SU-DHL-6 (cell line): Measurements from ENCODE around the gene GPR155.

Experiments
- EZH2phosphoT487 ChIP-seq: fragments of 200-600 bp; sonication (generic), shearing (Covaris generic); conservative IDR thresholded peaks from 2 replicates; pipeline ENCODE4 v1.6.1; 2018; ENCODE audit warnings: mild to moderate bottlenecking, antibody characterized with exemption, low read length, moderate library complexity, mixed read lengths
- TF ChIP-seq, protein P1 (sequence below): fragments of 200-600 bp; sonication (generic); IDR thresholded peaks from one replicate; pipeline ENCODE4 v1.5.1; 2017; ENCODE audit warnings: antibody characterized with exemption, mild to moderate bottlenecking, low read length, moderate library complexity; ENCODE audit not compliant: insufficient read depth, poor library complexity, severe bottlenecking

DNA sequence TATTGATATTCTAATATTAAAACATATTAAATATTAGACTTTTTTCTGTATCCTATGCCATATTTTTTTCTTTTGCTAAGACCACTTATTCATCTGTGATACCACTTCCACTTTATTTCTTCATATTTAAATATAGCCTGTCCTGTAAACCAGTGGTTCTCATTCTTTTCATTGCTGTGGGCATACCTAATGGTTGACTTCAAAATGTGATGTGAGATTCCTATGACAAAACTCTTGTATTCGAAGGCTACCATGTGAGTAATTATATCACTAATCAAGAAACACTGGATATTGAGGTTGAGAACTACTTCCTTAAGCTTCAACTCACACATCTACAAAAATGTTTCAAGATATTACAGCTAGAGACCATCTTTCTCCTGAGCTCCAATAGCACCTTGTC is 87.7 kb downstream of the GPR155 start:
- TF ChIP-seq, protein P1, sequence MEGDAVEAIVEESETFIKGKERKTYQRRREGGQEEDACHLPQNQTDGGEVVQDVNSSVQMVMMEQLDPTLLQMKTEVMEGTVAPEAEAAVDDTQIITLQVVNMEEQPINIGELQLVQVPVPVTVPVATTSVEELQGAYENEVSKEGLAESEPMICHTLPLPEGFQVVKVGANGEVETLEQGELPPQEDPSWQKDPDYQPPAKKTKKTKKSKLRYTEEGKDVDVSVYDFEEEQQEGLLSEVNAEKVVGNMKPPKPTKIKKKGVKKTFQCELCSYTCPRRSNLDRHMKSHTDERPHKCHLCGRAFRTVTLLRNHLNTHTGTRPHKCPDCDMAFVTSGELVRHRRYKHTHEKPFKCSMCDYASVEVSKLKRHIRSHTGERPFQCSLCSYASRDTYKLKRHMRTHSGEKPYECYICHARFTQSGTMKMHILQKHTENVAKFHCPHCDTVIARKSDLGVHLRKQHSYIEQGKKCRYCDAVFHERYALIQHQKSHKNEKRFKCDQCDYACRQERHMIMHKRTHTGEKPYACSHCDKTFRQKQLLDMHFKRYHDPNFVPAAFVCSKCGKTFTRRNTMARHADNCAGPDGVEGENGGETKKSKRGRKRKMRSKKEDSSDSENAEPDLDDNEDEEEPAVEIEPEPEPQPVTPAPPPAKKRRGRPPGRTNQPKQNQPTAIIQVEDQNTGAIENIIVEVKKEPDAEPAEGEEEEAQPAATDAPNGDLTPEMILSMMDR, result no peak
- TF ChIP-seq EZH2phosphoT487, result no peak
